Mucosa of descending colon (tissue), 3 donors: Measurements from ENCODE around the gene KHDC4. TPM values are rescaled to one million over a fixed set of nuclear protein-coding genes. Genes with fewer than 3 reads are reported as not detected.

ENCODE experiments used
- ATAC-seq: fragments of 200-7000 bp; cut with Tn5 transposase; one replicate; pipeline ENCODE4 v1.9.1; 2020; ENCODE audit warnings: mild to moderate bottlenecking, moderate library complexity
- DNase-seq, 3 donors: peaks; one replicate each; pipeline ENCODE4 v3.0.0-alpha.2; 2020
- H3K36me3 ChIP-seq: fragments of 200-600 bp; one replicate; pipeline ENCODE4 v1.8.0; 2021; ENCODE audit warnings: low read depth, mild to moderate bottlenecking
- H3K4me1 ChIP-seq: fragments of 200-600 bp; one replicate; pipeline ENCODE4 v1.8.0; 2021; ENCODE audit warnings: low read depth, mild to moderate bottlenecking
- H3K4me3 ChIP-seq: fragments of 200-600 bp; one replicate; pipeline ENCODE4 v1.8.0; 2021; ENCODE audit warnings: mild to moderate bottlenecking
- H3K9me3 ChIP-seq: fragments of 200-600 bp; one replicate; pipeline ENCODE4 v1.8.0; 2021; ENCODE audit warnings: mild to moderate bottlenecking
- CTCF ChIP-seq: fragments of 200-600 bp; IDR thresholded peaks from one replicate; pipeline ENCODE4 v1.8.0; 2022; ENCODE audit warnings: antibody characterized with exemption, mild to moderate bottlenecking
- intact Hi-C, 2 donors: fragments of 100-400 bp; cut with DNase I in 1 of 2; cut with micrococcal nuclease in 1 of 2; formaldehyde crosslinking; loops; one replicate each; pipeline versions ENCODE4 v1.11.0 to v1.11.1; 2022; cut with DNase I, micrococcal nuclease
- microRNA-seq: library from miRNA; unstranded; fragments of <30 nt; microRNA quantifications from one replicate; pipeline ENCODE4, GENCODE V29; 2019
- total RNA-seq, 3 donors: library from RNA; stranded (reverse); fragmentation: NEBNext Ultra II Directional in 2 of 3; extraction: Animal tissue kit (Norgen Biotek cat#: 25700) in 2 of 3; gene quantifications; one replicate each; pipeline versions ENCODE4 v1.2.1 to v1.2.4, GENCODE V29; 2021 to 2023
- donor health status: DM: no; HTN: no; CAD: no; lungs with moderate emphysema.
- donor health status: DM: no; HTN: no; CAD: no.
- donor health status: DM: no; HTN: yes; CAD: no.

Gene KHDC4
- total RNA-seq, 3 donors from 2014 or later, result 52.9 to 59.5 (median 58.6) TPM

GRCh38 chr1:155867766-155868165 lies 66.4 kb downstream of the KHDC4 start:
- Histone ChIP-seq H3K9me3 (no peaks in the 10 kb centered on the region), H3K36me3 (no peaks in the 10 kb centered on the region), H3K4me1 (no peaks in the 10 kb centered on the region), H3K4me3 (no peak overlapping the region)
- no peak for TF ChIP-seq CTCF
- DNase-seq (no peak), ATAC-seq (no peak)
- intact Hi-C loops, result no loop called here

- no peak for ATAC-seq
- Histone ChIP-seq H3K4me1 (peaks cover 1% of the 10 kb centered on the region), H3K9me3 (no peaks in the 10 kb centered on the region), H3K36me3 (no peaks in the 10 kb centered on the region), H3K4me3 (no peak overlapping the region)
- DNase-seq, result no peak
- intact Hi-C loops, result no loop called here
- TF ChIP-seq CTCF, result no peak
Measured at GRCh38 chr1:155864393-155864792, 69.8 kb downstream of the KHDC4 start.

Small RNAs within 50 kb of the gene (microRNA-seq; reads per million reads assigned to microRNA genes)
- not detected for gene MIR6738

Other genes with a start within 250 kb of the KHDC4 start
- gene YY1AP1, start 245.6 kb downstream of the KHDC4 start, total RNA-seq, result 100 to 1,000 TPM in 1 of 3 donors, 10 to 100 TPM in 2; 55.8 to 114 (median 56.7) TPM
- 10 to 100 TPM; 75.8 to 91.4 (median 87.1) TPM for gene DAP3, start 245.3 kb downstream of the KHDC4 start, total RNA-seq
- 10 to 100 TPM; 38.7 to 63.0 (median 54.3) TPM for gene GON4L, start 77.2 kb downstream of the KHDC4 start, total RNA-seq
- gene SYT11, start 74.8 kb downstream of the KHDC4 start, total RNA-seq, result 10 to 100 TPM in 1 of 3 donors, 1 to 10 TPM in 2; 1.6 to 18.4 (median 3.2) TPM
- 10 to 100 TPM; 21.8 to 29.7 (median 23.5) TPM for gene RIT1, start 23.1 kb downstream of the KHDC4 start, total RNA-seq
- gene RXFP4, start 7.2 kb upstream of the KHDC4 start, total RNA-seq, result 1 to 10 TPM; 1.2 to 4.2 (median 3.3) TPM
- 100 to 1,000 TPM in 1 of 3 donors, 10 to 100 TPM in 2; 79.7 to 132 (median 90.5) TPM for gene ARHGEF2, start 44.1 kb upstream of the KHDC4 start, total RNA-seq
- gene SSR2, start 86.5 kb upstream of the KHDC4 start, total RNA-seq, result 100 to 1,000 TPM; 144 to 203 (median 164) TPM
- 10 to 100 TPM; 23.7 to 36.9 (median 23.9) TPM for gene UBQLN4, start 119.4 kb upstream of the KHDC4 start, total RNA-seq
- 10 to 100 TPM; 49.8 to 73.4 (median 60.7) TPM for gene LAMTOR2, start 120.4 kb upstream of the KHDC4 start, total RNA-seq
- 100 to 1,000 TPM in 2 of 3 donors, 10 to 100 TPM in 1; 85.1 to 242 (median 158) TPM for gene RAB25, start 126.7 kb upstream of the KHDC4 start, total RNA-seq
- gene MEX3A, start 148.1 kb upstream of the KHDC4 start, total RNA-seq, result 1 to 10 TPM in 1 of 3 donors, under 1 TPM in 2; 0.32 to 2.5 (median 0.66) TPM
- gene LMNA, start 180.3 kb upstream of the KHDC4 start, total RNA-seq, result 100 to 1,000 TPM; 263 to 334 (median 308) TPM
- 1 to 10 TPM; 2.1 to 7.6 (median 5.5) TPM for gene SEMA4A, start 219.2 kb upstream of the KHDC4 start, total RNA-seq